Lung (tissue), 12 donors: ENCODE results near the gene B4GALT6. TPM values are rescaled to one million over a fixed set of nuclear protein-coding genes. Genes with fewer than 3 reads are reported as not detected.

Experiments used
- ATAC-seq: fragments of 200-7000 bp; cut with Tn5 transposase; one replicate; pipeline ENCODE4 v1.9.1; 2020; ENCODE audit warnings: moderate number of reproducible peaks; ENCODE audit not compliant: insufficient read depth, low FRiP score
- DNase-seq, 3 donors: peaks; one replicate each; pipeline ENCODE4 v3.0.0-alpha.2; 2013 to 2017
- H3K27ac ChIP-seq, 2 donors: one replicate each; pipeline ENCODE4 v1.5.1; 2013; ENCODE audit warnings: mild to moderate bottlenecking in 2 of 2, moderate library complexity in 2 of 2, control low read depth in 1 of 2, inconsistent platforms in 1 of 2, low read depth in 1 of 2, low read length in 1 of 2
- H3K27me3 ChIP-seq, 3 donors: one replicate each; pipeline ENCODE4 v1.5.1; 2013; ENCODE audit warnings: low read length in 2 of 3; ENCODE audit not compliant: control insufficient read depth in 3 of 3, insufficient read depth in 3 of 3
- H3K36me3 ChIP-seq, 4 donors: one replicate each; pipeline ENCODE4 v1.5.1; 2013; ENCODE audit warnings: low read length in 4 of 4, mild to moderate bottlenecking in 1 of 4, moderate library complexity in 1 of 4; ENCODE audit not compliant: control insufficient read depth in 4 of 4, insufficient read depth in 4 of 4
- H3K4me1 ChIP-seq, 5 donors: one replicate each; pipeline ENCODE4 v1.5.1; 2013; ENCODE audit warnings: low read length in 5 of 5, mild to moderate bottlenecking in 2 of 5, moderate library complexity in 1 of 5; ENCODE audit not compliant: control insufficient read depth in 5 of 5, insufficient read depth in 5 of 5
- H3K4me3 ChIP-seq: one replicate; pipeline ENCODE4 v1.5.1; 2013; ENCODE audit warnings: mild to moderate bottlenecking, control low read depth, moderate library complexity
- H3K9ac ChIP-seq, 2 donors: one replicate each; pipeline ENCODE4 v1.5.1; 2013; ENCODE audit warnings: low read length in 2 of 2, control low read depth in 1 of 2; ENCODE audit not compliant: insufficient read depth in 1 of 2
- H3K9me3 ChIP-seq, 4 donors: one replicate each; pipeline ENCODE4 v1.5.1; 2013; ENCODE audit warnings: low read length in 3 of 4, mild to moderate bottlenecking in 1 of 4, moderate library complexity in 1 of 4; ENCODE audit not compliant: control insufficient read depth in 4 of 4, insufficient read depth in 3 of 4
- CTCF ChIP-seq: IDR thresholded peaks from 2 replicates; pipeline ENCODE4 v1.5.1; 2012; ENCODE audit warnings: mild to moderate bottlenecking; ENCODE audit errors: control extremely low read depth, extremely low read depth
- WGBS, 2 donors: extraction: QIAGEN DNeasy Blood & Tissue Kit; methylation state at CpG; one replicate each; pipeline ENCODE4 v1.1.7; 2013; 5-methylcytosine and 5-hydroxymethylcytosine counted together
- polyA plus RNA-seq, 2 donors: library from polyadenylated mRNA; stranded (reverse); fragments of 200-250 nt; gene quantifications; one replicate each; pipeline ENCODE4 v1.2.1, GENCODE V29; 2013
- total RNA-seq, 2 donors: library from RNA; depleted of rRNA in 1 of 2; stranded (reverse); fragments of >200 nt in 1 of 2; gene quantifications; one replicate each; pipeline ENCODE4 v1.2.1, GENCODE V29; 2014 to 2021
- donor health status: control.
- donor health status: control.
- donor health status: Bipolar disorder and iron deficiency.
- donor health status: healthy.
- donor health status: DM: yes; HTN: yes; CAD: no.

Gene B4GALT6
- total and polyA plus RNA-seq, 4 donors = 0.86 to 7.5 (median 3.0) TPM

DNA sequence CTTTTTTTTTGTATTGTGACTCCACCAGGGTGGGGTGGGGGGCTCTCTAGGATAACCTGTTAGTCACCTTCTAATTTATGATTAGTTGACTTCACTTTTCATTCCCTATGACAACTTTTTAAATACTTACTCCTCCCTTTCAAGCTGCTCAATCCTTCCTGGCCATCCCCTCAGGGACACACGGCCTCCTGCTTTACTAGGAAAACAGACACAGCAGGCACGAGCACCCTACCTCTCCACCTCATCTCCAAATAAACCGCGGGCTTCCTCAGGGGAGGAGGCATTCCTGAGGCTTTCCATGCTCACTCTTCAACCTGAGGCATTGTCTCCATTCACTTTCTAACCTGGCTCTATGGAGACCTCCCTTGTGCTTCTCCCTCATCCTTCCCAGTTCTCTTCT is 33.0 kb downstream of the B4GALT6 start:
- no peak for DNase-seq
- 87 to 88% methylated on average over 4 of the region's 4 CpGs for WGBS, 2 donors

GRCh38 chr18:31649978-31650719 is 34.2 kb downstream of the B4GALT6 start:
- Histone ChIP-seq H3K4me1 (peaks cover 0 to 37% (median 3%) of the 10 kb centered on the region in 5 donors), H3K9ac (no peak overlapping the region), H3K4me3 (no peak overlapping the region), H3K9me3 (no peaks in the 10 kb centered on the region), H3K36me3 (no peaks in the 10 kb centered on the region), H3K27ac (no peak overlapping the region), H3K27me3 (no peaks in the 10 kb centered on the region)
- peak; percentile 33 to 90 (median 79) for DNase-seq
- TF ChIP-seq CTCF = no peak
- 52 to 55% methylated on average over 4 of the region's 4 CpGs for WGBS, 2 donors
- ATAC-seq = no peak

More for the DNA sequence above, 33.0 kb downstream of the B4GALT6 start:
- H3K36me3 ChIP-seq = no peaks in the 10 kb centered on the region
- H3K9me3 ChIP-seq = no peaks in the 10 kb centered on the region
- no peak overlapping the region for H3K9ac ChIP-seq
- ATAC-seq = no peak
- TF ChIP-seq CTCF = no peak
- H3K4me3 ChIP-seq = no peak overlapping the region
- no peak overlapping the region for H3K27ac ChIP-seq
- H3K27me3 ChIP-seq = no peaks in the 10 kb centered on the region
- H3K4me1 ChIP-seq = peaks cover 0 to 29% (median 3%) of the 10 kb centered on the region in 5 donors

GRCh38 chr18:31649449-31649848 is 34.9 kb downstream of the B4GALT6 start:
- H3K27ac ChIP-seq = no peak overlapping the region
- no peak for DNase-seq
- no peak for TF ChIP-seq CTCF
- H3K9me3 ChIP-seq = no peaks in the 10 kb centered on the region
- H3K36me3 ChIP-seq = no peaks in the 10 kb centered on the region
- peaks cover 0 to 37% (median 3%) of the 10 kb centered on the region in 5 donors for H3K4me1 ChIP-seq
- no peaks in the 10 kb centered on the region for H3K27me3 ChIP-seq
- no peak overlapping the region for H3K9ac ChIP-seq
- WGBS, 2 donors = 89 to 90% methylated on average over 2 of the region's 2 CpGs
- ATAC-seq = no peak
- no peak overlapping the region for H3K4me3 ChIP-seq
